H9 (cell line): ENCODE results near the gene MMD. TPM values are rescaled to one million over a fixed set of nuclear protein-coding genes. Genes with fewer than 3 reads are reported as not detected.
"Not testable (repeated sequence)": the region's sequence is repeated elsewhere in the genome, so short reads cannot be mapped to it uniquely, and the experiment has no call there.

Source experiments
- DNase-seq: peaks from one replicate; pipeline ENCODE4 v3.0.0-alpha.2; 2017
- H2AFZ ChIP-seq: one replicate; pipeline ENCODE4 v1.6.1; 2013; ENCODE audit warnings: mild to moderate bottlenecking, low read length, control low read depth, moderate library complexity
- H2AK5ac ChIP-seq: 2 replicates; pipeline ENCODE4 v1.6.1; 2013; ENCODE audit warnings: low read length, control low read depth, mixed read lengths; ENCODE audit not compliant: insufficient read length
- H2BK120ac ChIP-seq: one replicate; pipeline ENCODE4 v1.6.1; 2013; ENCODE audit warnings: low read depth, mild to moderate bottlenecking, low read length, control low read depth, inconsistent platforms; ENCODE audit not compliant: poor library complexity, severe bottlenecking
- H2BK12ac ChIP-seq: 2 replicates; pipeline ENCODE4 v1.6.1; 2013; ENCODE audit warnings: low read length, control low read depth, mixed read lengths, low read depth; ENCODE audit not compliant: insufficient read length
- H2BK15ac ChIP-seq: 2 replicates; pipeline ENCODE4 v1.6.1; 2013; ENCODE audit warnings: low read depth, low read length, control low read depth
- H2BK20ac ChIP-seq: one replicate; pipeline ENCODE4 v1.6.1; 2013; ENCODE audit warnings: low read depth, mild to moderate bottlenecking, low read length, control low read depth, inconsistent platforms; ENCODE audit not compliant: poor library complexity, severe bottlenecking
- H2BK5ac ChIP-seq: 2 replicates; pipeline ENCODE4 v1.6.1; 2013; ENCODE audit warnings: low read length, control low read depth, mixed read lengths; ENCODE audit not compliant: insufficient read length
- H3K14ac ChIP-seq: 2 replicates; pipeline ENCODE4 v1.6.1; 2013; ENCODE audit warnings: low read length, control low read depth; ENCODE audit not compliant: insufficient read depth
- H3K18ac ChIP-seq: 2 replicates; pipeline ENCODE4 v1.6.1; 2013; ENCODE audit warnings: low read depth, mild to moderate bottlenecking, mixed read lengths, low read length, control low read depth; ENCODE audit not compliant: insufficient read length
- H3K23ac ChIP-seq: 2 replicates; pipeline ENCODE4 v1.6.1; 2013; ENCODE audit warnings: low read length, control low read depth, mixed read lengths, low read depth; ENCODE audit not compliant: insufficient read length
- H3K23me2 ChIP-seq: 2 replicates; pipeline ENCODE4 v1.6.1; 2013; ENCODE audit warnings: low read depth, mild to moderate bottlenecking, mixed read lengths, low read length, control low read depth; ENCODE audit not compliant: insufficient read length, poor library complexity, severe bottlenecking
- H3K27ac ChIP-seq: 2 replicates; pipeline ENCODE4 v1.5.1; 2013; ENCODE audit warnings: low read length, control low read depth, mixed read lengths, low read depth; ENCODE audit not compliant: insufficient read length
- H3K27me3 ChIP-seq: 2 replicates; pipeline ENCODE4 v1.6.1; 2013; ENCODE audit warnings: low read length, control low read depth, inconsistent platforms; ENCODE audit not compliant: insufficient read depth
- H3K4ac ChIP-seq: 2 replicates; pipeline ENCODE4 v1.6.1; 2013; ENCODE audit warnings: low read depth, mild to moderate bottlenecking, control low read depth, inconsistent platforms, low read length, moderate library complexity
- H3K4me1 ChIP-seq: 2 replicates; pipeline ENCODE4 v1.6.1; 2013; ENCODE audit warnings: low read length, control low read depth, inconsistent platforms; ENCODE audit not compliant: insufficient read depth
- H3K4me2 ChIP-seq: 2 replicates; pipeline ENCODE4 v1.6.1; 2013; ENCODE audit warnings: low read length, control low read depth, mixed read lengths; ENCODE audit not compliant: insufficient read length, insufficient read depth
- H3K56ac ChIP-seq: 2 replicates; pipeline ENCODE4 v1.6.1; 2013; ENCODE audit warnings: low read depth, mild to moderate bottlenecking, mixed read lengths, low read length, control low read depth; ENCODE audit not compliant: insufficient read length
- H3K79me1 ChIP-seq: 2 replicates; pipeline ENCODE4 v1.6.1; 2013; ENCODE audit warnings: low read depth, mild to moderate bottlenecking, moderate library complexity, low read length, control low read depth, inconsistent platforms; ENCODE audit not compliant: insufficient read depth, poor library complexity, severe bottlenecking
- H3K79me2 ChIP-seq: 2 replicates; pipeline ENCODE4 v1.6.1; 2013; ENCODE audit warnings: low read length, control low read depth, inconsistent platforms; ENCODE audit not compliant: insufficient read depth
- H3K9ac ChIP-seq: 2 replicates; pipeline ENCODE4 v1.6.1; 2013; ENCODE audit warnings: low read length, control low read depth, mixed read lengths; ENCODE audit not compliant: insufficient read length; ENCODE audit errors: extremely low read depth
- H3K9me3 ChIP-seq: one replicate; pipeline ENCODE4 v1.6.1; 2013; ENCODE audit warnings: low read depth, low read length, inconsistent platforms; ENCODE audit not compliant: control insufficient read depth
- H3T11ph ChIP-seq: one replicate; pipeline ENCODE4 v1.6.1; 2013; ENCODE audit warnings: mild to moderate bottlenecking, low read length, control low read depth, inconsistent platforms
- H4K20me1 ChIP-seq: one replicate; pipeline ENCODE4 v1.6.1; 2013; ENCODE audit not compliant: control insufficient read depth, insufficient read length, insufficient read depth
- H4K5ac ChIP-seq: 2 replicates; pipeline ENCODE4 v1.6.1; 2013; ENCODE audit warnings: low read depth, mild to moderate bottlenecking, mixed read lengths, low read length, control low read depth; ENCODE audit not compliant: insufficient read length
- H4K8ac ChIP-seq: replicated peaks from 2 replicates; pipeline ENCODE4 v1.6.1; 2013; ENCODE audit warnings: low read length, control low read depth, mixed read lengths, low read depth; ENCODE audit not compliant: insufficient read length
- H4K91ac ChIP-seq: 2 replicates; pipeline ENCODE4 v1.6.1; 2013; ENCODE audit warnings: low read depth, mild to moderate bottlenecking, moderate library complexity, mixed read lengths, low read length, control low read depth; ENCODE audit not compliant: insufficient read length
- H3K27ac Mint-ChIP-seq, 3 experiments: 2 replicates in 2 of 3; 3 replicates in 1 of 3; pipeline ENCODE4 v1.8.0; 2020 to 2021; ENCODE audit warnings: mixed read lengths in 3 of 3, mild to moderate bottlenecking in 1 of 3, moderate library complexity in 1 of 3
- H3K27me3 Mint-ChIP-seq: 2 replicates; pipeline ENCODE4 v1.8.0; 2021; ENCODE audit warnings: low read depth, mild to moderate bottlenecking, moderate library complexity, mixed read lengths
- H3K36me3 Mint-ChIP-seq, 3 experiments: 2 replicates in 2 of 3; 3 replicates in 1 of 3; pipeline ENCODE4 v1.8.0; 2020 to 2021; ENCODE audit warnings: low read depth in 3 of 3, mixed read lengths in 3 of 3; ENCODE audit not compliant: insufficient read depth in 1 of 3
- H3K4me1 Mint-ChIP-seq, 2 experiments: 2 replicates each; pipeline ENCODE4 v1.8.0; 2020; ENCODE audit warnings: mixed read lengths in 2 of 2
- H3K4me3 Mint-ChIP-seq, 2 experiments: 2 replicates in 1 of 2; 3 replicates in 1 of 2; pipeline ENCODE4 v1.8.0; 2020 to 2021; ENCODE audit warnings: mild to moderate bottlenecking in 2 of 2, mixed read lengths in 2 of 2, moderate library complexity in 1 of 2
- H3K9me3 Mint-ChIP-seq, 2 experiments: 2 replicates in 1 of 2; 3 replicates in 1 of 2; pipeline ENCODE4 v1.8.0; 2020; ENCODE audit warnings: mild to moderate bottlenecking in 2 of 2, mixed read lengths in 2 of 2, moderate library complexity in 1 of 2
- WGBS: extraction: QIAGEN DNeasy Blood & Tissue Kit; methylation state at CpG from one replicate; pipeline ENCODE4 v1.1.7; 2013; ENCODE audit warnings: missing lambda C conversion rate, low lambda C conversion rate, mixed read lengths; ENCODE audit not compliant: insufficient read length; ENCODE audit errors: extremely low coverage; 5-methylcytosine and 5-hydroxymethylcytosine counted together
- total RNA-seq: library from RNA; stranded (reverse); gene quantifications from 2 replicates; pipeline ENCODE4 v1.2.1, GENCODE V29; 2021
- TF ChIP-seq, protein P1 (sequence below): fragments of 200-600 bp; sonication (generic); conservative IDR thresholded peaks from 3 replicates; pipeline ENCODE4 v1.8.0; 2021; ENCODE audit warnings: antibody characterized with exemption, mild to moderate bottlenecking

Gene MMD
- total RNA-seq, 1 experiment from 2014 or later = 24.0 TPM

DNA sequence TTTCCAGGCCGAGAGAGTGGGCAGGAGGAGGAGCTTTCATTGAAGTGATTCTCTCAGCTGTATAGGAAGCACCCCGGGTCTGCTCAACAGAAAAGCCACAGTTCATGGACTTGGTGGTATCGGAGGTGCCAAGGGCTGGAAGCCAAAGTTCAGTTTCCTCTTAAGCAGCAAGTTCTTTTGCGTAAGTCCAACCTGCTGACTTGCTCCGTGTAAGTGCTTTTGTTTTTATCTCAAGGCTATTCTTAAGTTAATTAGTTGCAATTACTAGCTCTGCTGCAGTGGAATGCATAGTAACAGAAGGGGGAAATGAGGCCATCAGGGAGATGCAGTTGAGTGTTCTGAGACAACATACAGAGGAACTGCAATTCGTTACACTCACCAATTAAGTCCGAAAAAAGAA lies 45.0 kb upstream of the MMD start:
- Histone ChIP-seq H3K9ac (no peak overlapping the region), H3K27ac (peak overlapping the region; percentile 77), H3K23me2 (no peaks in the 10 kb centered on the region), H2BK5ac (peak overlapping the region; percentile 72), H3K79me1 (no peaks in the 10 kb centered on the region), H2AK5ac (no peak overlapping the region), H2BK20ac (no peak overlapping the region), H3K9me3 (no peaks in the 10 kb centered on the region), H3K56ac (no peak overlapping the region), H4K91ac (no peak overlapping the region), H3K4me1 (peaks cover 9% of the 10 kb centered on the region), H2AFZ (peak overlapping the region; percentile 68), H4K20me1 (no peaks in the 10 kb centered on the region), H3K79me2 (no peaks in the 10 kb centered on the region), H3K14ac (peak overlapping the region; percentile 80; the same call in 1 of the 2 replicates), H3K23ac (no peak overlapping the region), H3K4me2 (peak overlapping the region; percentile 71), H3K18ac (peak overlapping the region; percentile 44), H4K5ac (no peak overlapping the region), H3K27me3 (no peaks in the 10 kb centered on the region), H3T11ph (no peak overlapping the region), H4K8ac (no peak overlapping the region), H3K4ac (no peak overlapping the region), H2BK12ac (peak overlapping the region; percentile 64), H2BK15ac (no peak overlapping the region), H2BK120ac (no peak overlapping the region)
- WGBS = no CpG with 5 or more reads among the region's 7 CpGs
- H3K27me3 Mint-ChIP-seq = no peaks in the 10 kb centered on the region; the same call in 1 of the 2 replicates
- peak overlapping the region; percentile 0 to 30; a peak in 3 of 5 replicates for H3K4me3 Mint-ChIP-seq
- H3K9me3 Mint-ChIP-seq = peaks cover 17 to 19% of the 10 kb centered on the region in 2 experiments
- H3K36me3 Mint-ChIP-seq = peaks cover 16 to 19% (median 18%) of the 10 kb centered on the region in 3 experiments
- peak; percentile 52 for DNase-seq
- H3K4me1 Mint-ChIP-seq = peaks cover 16 to 19% of the 10 kb centered on the region in 2 experiments
- TF ChIP-seq, protein P1, sequence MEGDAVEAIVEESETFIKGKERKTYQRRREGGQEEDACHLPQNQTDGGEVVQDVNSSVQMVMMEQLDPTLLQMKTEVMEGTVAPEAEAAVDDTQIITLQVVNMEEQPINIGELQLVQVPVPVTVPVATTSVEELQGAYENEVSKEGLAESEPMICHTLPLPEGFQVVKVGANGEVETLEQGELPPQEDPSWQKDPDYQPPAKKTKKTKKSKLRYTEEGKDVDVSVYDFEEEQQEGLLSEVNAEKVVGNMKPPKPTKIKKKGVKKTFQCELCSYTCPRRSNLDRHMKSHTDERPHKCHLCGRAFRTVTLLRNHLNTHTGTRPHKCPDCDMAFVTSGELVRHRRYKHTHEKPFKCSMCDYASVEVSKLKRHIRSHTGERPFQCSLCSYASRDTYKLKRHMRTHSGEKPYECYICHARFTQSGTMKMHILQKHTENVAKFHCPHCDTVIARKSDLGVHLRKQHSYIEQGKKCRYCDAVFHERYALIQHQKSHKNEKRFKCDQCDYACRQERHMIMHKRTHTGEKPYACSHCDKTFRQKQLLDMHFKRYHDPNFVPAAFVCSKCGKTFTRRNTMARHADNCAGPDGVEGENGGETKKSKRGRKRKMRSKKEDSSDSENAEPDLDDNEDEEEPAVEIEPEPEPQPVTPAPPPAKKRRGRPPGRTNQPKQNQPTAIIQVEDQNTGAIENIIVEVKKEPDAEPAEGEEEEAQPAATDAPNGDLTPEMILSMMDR = no peak
- peak overlapping the region; percentile 8 to 91 (median 89); a peak in 6 of 7 replicates for H3K27ac Mint-ChIP-seq

DNA sequence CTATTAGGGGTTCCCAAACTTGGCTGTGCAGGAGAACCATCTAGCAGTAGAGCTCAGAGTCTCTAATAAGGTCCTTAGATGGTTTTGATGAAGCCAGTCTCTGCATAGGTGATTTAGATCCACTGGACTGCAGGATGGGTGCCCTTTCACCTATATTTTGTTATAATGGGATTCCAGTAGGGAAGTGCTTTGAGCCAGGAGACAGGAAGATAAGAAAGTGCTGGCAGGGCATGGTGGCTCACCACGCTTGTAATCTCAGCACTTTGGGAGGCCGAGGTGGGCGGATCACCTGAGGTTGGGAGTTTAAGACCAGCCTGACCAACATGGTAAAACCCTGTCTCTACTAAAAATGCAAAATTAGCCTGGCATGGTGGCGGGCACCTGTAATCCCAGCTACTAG lies 44.1 kb upstream of the MMD start:
- not testable (repeated sequence) for H3K79me1 ChIP-seq, H3K18ac ChIP-seq, H3K79me2 ChIP-seq, H3K23ac ChIP-seq, H3K4me1 ChIP-seq, H4K91ac ChIP-seq, H3K14ac ChIP-seq, H3K4me2 ChIP-seq, H3K4ac ChIP-seq, H2BK20ac ChIP-seq, H4K5ac ChIP-seq, H2BK120ac ChIP-seq, DNase-seq, H3K27ac Mint-ChIP-seq, H3K27me3 Mint-ChIP-seq, H2BK15ac ChIP-seq, H4K20me1 ChIP-seq, H3T11ph ChIP-seq, H3K9me3 ChIP-seq, H2BK5ac ChIP-seq, H3K27me3 ChIP-seq, H2AFZ ChIP-seq, H3K56ac ChIP-seq, H3K4me3 Mint-ChIP-seq, H2BK12ac ChIP-seq, H4K8ac ChIP-seq, H2AK5ac ChIP-seq, H3K9ac ChIP-seq, H3K23me2 ChIP-seq, H3K27ac ChIP-seq
- Mint-ChIP-seq H3K9me3 (peaks cover 17 to 19% of the 10 kb centered on the region in 2 experiments), H3K4me1 (peaks cover 16 to 19% of the 10 kb centered on the region in 2 experiments), H3K36me3 (peaks cover 16 to 19% (median 18%) of the 10 kb centered on the region in 3 experiments)
- no CpG with 5 or more reads among the region's 4 CpGs for WGBS
